Astrocyte (in vitro differentiated cells and primary cell): ENCODE measurements around the gene PLA2R1. TPM values are rescaled to one million over a fixed set of nuclear protein-coding genes. Genes with fewer than 3 reads are reported as not detected.

Experiments used
- DNase-seq: peaks from one replicate; pipeline ENCODE4 v3.0.0-alpha.2; 2010; ENCODE audit warnings: low read depth
- FAIRE-seq: peaks from 2 replicates; lab custom pipeline; 2011; peaks lifted over from hg19 to GRCh38; lab: Jason Lieb, UNC
- H2AFZ ChIP-seq: 2 replicates; pipeline ENCODE4 v1.6.0; 2012; ENCODE audit warnings: low read depth, low read length, inconsistent platforms
- H3K27ac ChIP-seq: 2 replicates; pipeline ENCODE4 v1.5.1; 2011; ENCODE audit warnings: low read depth, low read length, inconsistent platforms
- H3K27me3 ChIP-seq: 2 replicates; pipeline ENCODE4 v1.6.0; 2011; ENCODE audit warnings: low read length, inconsistent platforms; ENCODE audit not compliant: insufficient read depth
- H3K36me3 ChIP-seq: 2 replicates; pipeline ENCODE4 v1.5.1; 2011; ENCODE audit warnings: low read length, inconsistent platforms; ENCODE audit not compliant: insufficient read depth
- H3K4me1 ChIP-seq: 2 replicates; pipeline ENCODE4 v1.5.1; 2011; ENCODE audit warnings: low read length, inconsistent platforms; ENCODE audit not compliant: insufficient read depth
- H3K4me2 ChIP-seq: 2 replicates; pipeline ENCODE4 v1.6.0; 2012; ENCODE audit warnings: low read length, inconsistent platforms
- H3K4me3 ChIP-seq: 2 replicates; pipeline ENCODE4 v1.5.1; 2011; ENCODE audit warnings: low read depth, mild to moderate bottlenecking, low read length, inconsistent platforms; ENCODE audit not compliant: insufficient read depth
- H3K79me2 ChIP-seq: 2 replicates; pipeline ENCODE4 v1.6.0; 2012; ENCODE audit warnings: mild to moderate bottlenecking, low read length, inconsistent platforms; ENCODE audit not compliant: insufficient read depth
- H3K9ac ChIP-seq: 2 replicates; pipeline ENCODE4 v1.6.0; 2012; ENCODE audit warnings: mild to moderate bottlenecking, low read length, inconsistent platforms
- H3K9me3 ChIP-seq: 2 replicates; pipeline ENCODE4 v1.5.1; 2012; ENCODE audit warnings: low read depth, mild to moderate bottlenecking, low read length, inconsistent platforms; ENCODE audit not compliant: insufficient read depth
- H4K20me1 ChIP-seq: 2 replicates; pipeline ENCODE4 v1.6.0; 2012; ENCODE audit warnings: low read length, inconsistent platforms; ENCODE audit not compliant: insufficient read depth
- H3K27ac Mint-ChIP-seq: one replicate; pipeline ENCODE4 v1.8.0; 2021; ENCODE audit warnings: mild to moderate bottlenecking, mixed read lengths; ENCODE audit not compliant: unreplicated experiment
- H3K27me3 Mint-ChIP-seq: one replicate; pipeline ENCODE4 v1.8.0; 2021; ENCODE audit warnings: low read depth, mixed read lengths; ENCODE audit not compliant: unreplicated experiment
- H3K36me3 Mint-ChIP-seq: one replicate; pipeline ENCODE4 v1.8.0; 2021; ENCODE audit warnings: low read depth, mixed read lengths; ENCODE audit not compliant: unreplicated experiment
- H3K4me1 Mint-ChIP-seq: one replicate; pipeline ENCODE4 v1.8.0; 2021; ENCODE audit warnings: low read depth, mixed read lengths; ENCODE audit not compliant: unreplicated experiment
- H3K4me3 Mint-ChIP-seq: one replicate; pipeline ENCODE4 v1.8.0; 2021; ENCODE audit warnings: mild to moderate bottlenecking, moderate library complexity, mixed read lengths; ENCODE audit not compliant: unreplicated experiment
- H3K9me3 Mint-ChIP-seq: one replicate; pipeline ENCODE4 v1.8.0; 2021; ENCODE audit warnings: mild to moderate bottlenecking, mixed read lengths; ENCODE audit not compliant: unreplicated experiment
- EZH2 ChIP-seq: IDR thresholded peaks from 2 replicates; pipeline ENCODE4 v1.6.1; 2012; ENCODE audit warnings: mild to moderate bottlenecking, low read length, inconsistent platforms; ENCODE audit not compliant: insufficient read depth
- total RNA-seq: library from RNA; stranded (reverse); gene quantifications from 2 replicates; pipeline ENCODE4 v1.2.1, GENCODE V29; 2021
- TF ChIP-seq, protein P1 (sequence below): IDR thresholded peaks from 2 replicates; pipeline ENCODE4 v1.5.1; 2011; ENCODE audit warnings: low read depth, mild to moderate bottlenecking, inconsistent platforms, low read length, moderate library complexity; ENCODE audit not compliant: insufficient read depth

Gene PLA2R1
- total RNA-seq, 1 donor from 2014 or later: 7.1 TPM

GRCh38 chr2:160109939-160110673 is 47.7 kb upstream of the PLA2R1 start:
- no peaks in the 10 kb centered on the region for H3K9me3 ChIP-seq
- Mint-ChIP-seq H3K36me3 (no peaks in the 10 kb centered on the region), H3K27ac (no peak overlapping the region), H3K9me3 (no peaks in the 10 kb centered on the region), H3K4me1 (peaks cover 6% of the 10 kb centered on the region), H3K4me3 (no peak overlapping the region), H3K27me3 (no peaks in the 10 kb centered on the region)
- TF ChIP-seq, protein P1, sequence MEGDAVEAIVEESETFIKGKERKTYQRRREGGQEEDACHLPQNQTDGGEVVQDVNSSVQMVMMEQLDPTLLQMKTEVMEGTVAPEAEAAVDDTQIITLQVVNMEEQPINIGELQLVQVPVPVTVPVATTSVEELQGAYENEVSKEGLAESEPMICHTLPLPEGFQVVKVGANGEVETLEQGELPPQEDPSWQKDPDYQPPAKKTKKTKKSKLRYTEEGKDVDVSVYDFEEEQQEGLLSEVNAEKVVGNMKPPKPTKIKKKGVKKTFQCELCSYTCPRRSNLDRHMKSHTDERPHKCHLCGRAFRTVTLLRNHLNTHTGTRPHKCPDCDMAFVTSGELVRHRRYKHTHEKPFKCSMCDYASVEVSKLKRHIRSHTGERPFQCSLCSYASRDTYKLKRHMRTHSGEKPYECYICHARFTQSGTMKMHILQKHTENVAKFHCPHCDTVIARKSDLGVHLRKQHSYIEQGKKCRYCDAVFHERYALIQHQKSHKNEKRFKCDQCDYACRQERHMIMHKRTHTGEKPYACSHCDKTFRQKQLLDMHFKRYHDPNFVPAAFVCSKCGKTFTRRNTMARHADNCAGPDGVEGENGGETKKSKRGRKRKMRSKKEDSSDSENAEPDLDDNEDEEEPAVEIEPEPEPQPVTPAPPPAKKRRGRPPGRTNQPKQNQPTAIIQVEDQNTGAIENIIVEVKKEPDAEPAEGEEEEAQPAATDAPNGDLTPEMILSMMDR: peak; percentile 81
- no peak for TF ChIP-seq EZH2
- H2AFZ ChIP-seq: peak overlapping the region; percentile 7
- H3K79me2 ChIP-seq: no peaks in the 10 kb centered on the region
- peak; percentile 49 for DNase-seq
- H3K27ac ChIP-seq: no peak overlapping the region
- no peak overlapping the region for H3K4me2 ChIP-seq
- no peak overlapping the region for H3K9ac ChIP-seq
- no peaks in the 10 kb centered on the region for H4K20me1 ChIP-seq
- no peaks in the 10 kb centered on the region for H3K36me3 ChIP-seq
- no peaks in the 10 kb centered on the region for H3K4me1 ChIP-seq
- FAIRE-seq: no peak
- no peak overlapping the region for H3K4me3 ChIP-seq
- H3K27me3 ChIP-seq: no peaks in the 10 kb centered on the region

DNA sequence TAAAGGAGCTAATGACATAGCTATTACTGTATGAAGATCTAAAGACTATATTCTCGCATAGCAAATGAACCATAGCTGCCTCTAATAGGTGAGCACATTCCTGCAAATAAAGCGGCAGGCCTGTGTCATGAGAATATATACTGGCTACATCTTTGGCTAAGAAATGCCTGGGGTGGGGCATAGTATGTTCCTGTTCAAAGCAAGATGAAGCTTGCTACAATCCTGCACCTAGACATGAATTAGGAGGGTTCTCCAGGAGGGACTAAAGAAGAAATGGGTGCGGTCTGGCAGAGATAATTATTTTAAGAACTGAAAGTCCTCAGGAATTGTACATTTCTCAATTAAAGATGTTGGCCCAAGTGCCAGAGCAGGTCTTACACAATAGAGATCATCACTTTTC is 46.8 kb upstream of the PLA2R1 start:
- no peak overlapping the region for H2AFZ ChIP-seq
- Mint-ChIP-seq H3K27ac (no peak overlapping the region), H3K9me3 (no peaks in the 10 kb centered on the region), H3K4me3 (no peak overlapping the region), H3K27me3 (no peaks in the 10 kb centered on the region), H3K4me1 (peaks cover 6% of the 10 kb centered on the region), H3K36me3 (no peaks in the 10 kb centered on the region)
- H3K4me2 ChIP-seq: no peak overlapping the region
- no peak for FAIRE-seq
- H3K9ac ChIP-seq: no peak overlapping the region
- no peaks in the 10 kb centered on the region for H3K4me1 ChIP-seq
- H3K79me2 ChIP-seq: no peaks in the 10 kb centered on the region
- H4K20me1 ChIP-seq: no peaks in the 10 kb centered on the region
- H3K9me3 ChIP-seq: no peaks in the 10 kb centered on the region
- no peak for TF ChIP-seq EZH2
- TF ChIP-seq, protein P1: no peak
- H3K4me3 ChIP-seq: no peak overlapping the region
- H3K36me3 ChIP-seq: no peaks in the 10 kb centered on the region
- no peak overlapping the region for H3K27ac ChIP-seq
- no peaks in the 10 kb centered on the region for H3K27me3 ChIP-seq
- no peak for DNase-seq

GRCh38 chr2:160108646-160109045 is 46.2 kb upstream of the PLA2R1 start:
- Histone ChIP-seq H3K4me1 (no peaks in the 10 kb centered on the region), H3K27ac (no peak overlapping the region), H3K4me2 (no peak overlapping the region), H3K4me3 (no peak overlapping the region), H3K36me3 (no peaks in the 10 kb centered on the region), H3K9me3 (no peaks in the 10 kb centered on the region), H2AFZ (no peak overlapping the region), H4K20me1 (no peaks in the 10 kb centered on the region), H3K27me3 (no peaks in the 10 kb centered on the region), H3K79me2 (no peaks in the 10 kb centered on the region), H3K9ac (no peak overlapping the region)
- H3K4me3 Mint-ChIP-seq: no peak overlapping the region
- no peaks in the 10 kb centered on the region for H3K27me3 Mint-ChIP-seq
- H3K9me3 Mint-ChIP-seq: no peaks in the 10 kb centered on the region
- no peak for TF ChIP-seq EZH2
- TF ChIP-seq, protein P1: no peak
- FAIRE-seq: no peak
- peaks cover 9% of the 10 kb centered on the region for H3K4me1 Mint-ChIP-seq
- no peak overlapping the region for H3K27ac Mint-ChIP-seq
- H3K36me3 Mint-ChIP-seq: no peaks in the 10 kb centered on the region
- no peak for DNase-seq
